ENCODE measurements around the gene KCNAB1. TPM values are rescaled to one million over a fixed set of nuclear protein-coding genes. Genes with fewer than 3 reads are reported as not detected.

The KCNAB1 gene
- total RNA-seq, 2 donors from 2014 or later, result 0.49 to 0.81 TPM

DNA sequence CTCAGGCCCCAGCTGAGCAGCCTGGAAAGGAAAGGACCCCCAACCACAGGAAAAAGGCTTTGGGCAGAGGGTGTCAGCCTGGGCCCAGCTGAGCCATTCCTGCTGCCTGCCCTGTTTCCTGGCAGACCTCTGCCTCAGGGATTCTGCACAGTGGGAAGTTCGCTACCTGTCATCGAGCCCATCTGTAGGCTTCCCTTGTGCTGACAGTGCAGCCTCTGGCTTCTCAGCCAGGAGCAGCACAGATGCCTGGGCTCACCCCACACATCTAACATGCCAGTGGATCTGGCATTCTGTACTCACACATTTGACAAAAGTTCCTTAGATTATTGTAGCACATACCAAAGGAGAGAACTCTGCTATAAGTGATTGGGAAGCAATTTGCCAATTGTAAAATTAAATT, 232.3 kb downstream of the KCNAB1 start:
- Histone ChIP-seq H3K9ac (ENCODE audit: extremely low read depth, low read length, poor library complexity, severe bottlenecking) (no peak overlapping the region), H3K4me1 (ENCODE audit: control insufficient read depth, insufficient read depth, low read length) (peaks cover 8% of the 10 kb centered on the region), H3K27ac (ENCODE audit: low read depth, low read length) (no peak overlapping the region), H3K27me3 (ENCODE audit: control insufficient read depth, insufficient read depth, low read length, poor library complexity, severe bottlenecking) (no peaks in the 10 kb centered on the region), H3K36me3 (ENCODE audit: control insufficient read depth, insufficient read depth, low read length) (no peaks in the 10 kb centered on the region), H3K9me3 (ENCODE audit: control insufficient read depth, low read length) (no peaks in the 10 kb centered on the region), H3K4me3 (ENCODE audit: low read length) (no peak overlapping the region)
- Mint-ChIP-seq H3K27ac (no peak overlapping the region), H3K4me3 (no peak overlapping the region), H3K27me3 (ENCODE audit: insufficient read depth) (no peaks in the 10 kb centered on the region), H3K36me3 (ENCODE audit: low read depth) (no peaks in the 10 kb centered on the region), H3K4me1 (peaks cover 16% of the 10 kb centered on the region), H3K9me3 (no peaks in the 10 kb centered on the region)
- WGBS, 2 experiments (ENCODE audit: insufficient coverage in 1 of 2, insufficient read length in 1 of 2), result 89% methylated on average over 2 of the region's 2 CpGs; no CpG with 5 or more reads in 1 of the 2 experiments
- TF ChIP-seq, protein P1, sequence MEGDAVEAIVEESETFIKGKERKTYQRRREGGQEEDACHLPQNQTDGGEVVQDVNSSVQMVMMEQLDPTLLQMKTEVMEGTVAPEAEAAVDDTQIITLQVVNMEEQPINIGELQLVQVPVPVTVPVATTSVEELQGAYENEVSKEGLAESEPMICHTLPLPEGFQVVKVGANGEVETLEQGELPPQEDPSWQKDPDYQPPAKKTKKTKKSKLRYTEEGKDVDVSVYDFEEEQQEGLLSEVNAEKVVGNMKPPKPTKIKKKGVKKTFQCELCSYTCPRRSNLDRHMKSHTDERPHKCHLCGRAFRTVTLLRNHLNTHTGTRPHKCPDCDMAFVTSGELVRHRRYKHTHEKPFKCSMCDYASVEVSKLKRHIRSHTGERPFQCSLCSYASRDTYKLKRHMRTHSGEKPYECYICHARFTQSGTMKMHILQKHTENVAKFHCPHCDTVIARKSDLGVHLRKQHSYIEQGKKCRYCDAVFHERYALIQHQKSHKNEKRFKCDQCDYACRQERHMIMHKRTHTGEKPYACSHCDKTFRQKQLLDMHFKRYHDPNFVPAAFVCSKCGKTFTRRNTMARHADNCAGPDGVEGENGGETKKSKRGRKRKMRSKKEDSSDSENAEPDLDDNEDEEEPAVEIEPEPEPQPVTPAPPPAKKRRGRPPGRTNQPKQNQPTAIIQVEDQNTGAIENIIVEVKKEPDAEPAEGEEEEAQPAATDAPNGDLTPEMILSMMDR (conservative IDR thresholded peaks at IDR 0.05), result no peak
- no peak for DNase-seq

DNA sequence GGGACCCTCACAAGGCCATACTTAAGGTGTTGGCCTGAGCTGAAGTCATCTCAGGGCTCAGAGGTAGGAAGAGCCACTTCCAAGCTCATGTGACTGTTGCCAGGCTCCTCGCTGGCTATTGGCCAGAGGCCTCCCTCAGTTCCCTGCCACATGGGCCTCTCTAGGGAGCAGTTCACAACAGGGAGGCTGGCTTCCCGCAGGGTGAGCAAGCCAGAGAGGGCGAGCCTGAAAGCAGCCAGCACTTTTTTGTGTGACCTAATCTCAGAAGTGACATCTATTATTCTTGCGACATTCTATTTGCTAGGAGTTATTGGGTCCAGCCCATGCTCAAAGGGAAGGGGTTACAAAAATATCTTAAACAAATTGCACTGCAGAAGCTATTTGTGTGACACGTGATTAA, 233.2 kb downstream of the KCNAB1 start:
- Mint-ChIP-seq H3K9me3 (no peaks in the 10 kb centered on the region), H3K4me1 (peaks cover 16% of the 10 kb centered on the region), H3K27me3 (ENCODE audit: insufficient read depth) (no peaks in the 10 kb centered on the region), H3K27ac (no peak overlapping the region), H3K36me3 (ENCODE audit: low read depth) (no peaks in the 10 kb centered on the region), H3K4me3 (no peak overlapping the region)
- Histone ChIP-seq H3K27ac (ENCODE audit: low read depth, low read length) (no peak overlapping the region), H3K4me1 (ENCODE audit: control insufficient read depth, insufficient read depth, low read length) (peaks cover 8% of the 10 kb centered on the region), H3K4me3 (ENCODE audit: low read length) (no peak overlapping the region), H3K9ac (ENCODE audit: extremely low read depth, low read length, poor library complexity, severe bottlenecking) (no peak overlapping the region), H3K9me3 (ENCODE audit: control insufficient read depth, low read length) (no peaks in the 10 kb centered on the region), H3K27me3 (ENCODE audit: control insufficient read depth, insufficient read depth, low read length, poor library complexity, severe bottlenecking) (no peaks in the 10 kb centered on the region), H3K36me3 (ENCODE audit: control insufficient read depth, insufficient read depth, low read length) (no peaks in the 10 kb centered on the region)
- WGBS, 2 experiments (ENCODE audit: insufficient coverage in 1 of 2, insufficient read length in 1 of 2), result 87 to 92% methylated on average over 4 to 5 of the region's 5 CpGs
- no peak for DNase-seq
- TF ChIP-seq, protein P1 (conservative IDR thresholded peaks at IDR 0.05), result no peak

- H3K27ac Mint-ChIP-seq, result no peak overlapping the region
- H3K9me3 ChIP-seq (ENCODE audit: control insufficient read depth, low read length), result no peaks in the 10 kb centered on the region
- DNase-seq, result no peak
- no peak overlapping the region for H3K4me3 Mint-ChIP-seq
- H3K36me3 ChIP-seq (ENCODE audit: control insufficient read depth, insufficient read depth, low read length), result no peaks in the 10 kb centered on the region
- no peaks in the 10 kb centered on the region for H3K36me3 Mint-ChIP-seq (ENCODE audit: low read depth)
- H3K4me1 Mint-ChIP-seq, result peaks cover 11% of the 10 kb centered on the region
- H3K27ac ChIP-seq (ENCODE audit: low read depth, low read length), result no peak overlapping the region
- H3K27me3 ChIP-seq (ENCODE audit: control insufficient read depth, insufficient read depth, low read length, poor library complexity, severe bottlenecking), result no peaks in the 10 kb centered on the region
- H3K9me3 Mint-ChIP-seq, result no peaks in the 10 kb centered on the region
- H3K4me3 ChIP-seq (ENCODE audit: low read length), result no peak overlapping the region
- H3K4me1 ChIP-seq (ENCODE audit: control insufficient read depth, insufficient read depth, low read length), result peaks cover under 1% of the 10 kb centered on the region
- H3K27me3 Mint-ChIP-seq (ENCODE audit: insufficient read depth), result no peaks in the 10 kb centered on the region
- TF ChIP-seq, protein P1 (conservative IDR thresholded peaks at IDR 0.05), result no peak
- no peak overlapping the region for H3K9ac ChIP-seq (ENCODE audit: extremely low read depth, low read length, poor library complexity, severe bottlenecking)
- WGBS, 2 experiments (ENCODE audit: insufficient coverage in 1 of 2, insufficient read length in 1 of 2), result 78 to 88% methylated on average over 2 to 5 of the region's 5 CpGs
These were observed 236.4 kb downstream of the KCNAB1 start for GRCh38 chr3:156356537-156357363.

Measured in endodermal cell (in vitro differentiated cells).